Fibroblast of pulmonary artery (primary cell): ENCODE data around the gene CLDN7.

ENCODE experiments used
- DNase-seq: peaks from one replicate; pipeline ENCODE4 v3.0.0-alpha.2; 2010; ENCODE audit warnings: low read depth
- H3K4me3 ChIP-seq: replicated peaks from 2 replicates; pipeline ENCODE4 v1.5.1; 2011; ENCODE audit warnings: low read depth, mild to moderate bottlenecking, control low read depth, low read length, moderate library complexity
- CTCF ChIP-seq: IDR thresholded peaks from 2 replicates; pipeline ENCODE4 v1.5.1; 2011; ENCODE audit warnings: mild to moderate bottlenecking, control low read depth, low read length, inconsistent platforms; ENCODE audit errors: missing control alignments

CLDN7 gene

GRCh38 chr17:7236808-7237207 is 25.5 kb downstream of the CLDN7 start:
- no peak for DNase-seq
- peak overlapping the region; percentile 71 for H3K4me3 ChIP-seq
- no peak for TF ChIP-seq CTCF

GRCh38 chr17:7235693-7236665 is 26.3 kb downstream of the CLDN7 start:
- no peak for TF ChIP-seq CTCF
- peak; percentile 47 for DNase-seq
- H3K4me3 ChIP-seq = peak overlapping the region; percentile 91

- peak; percentile 96 for DNase-seq
- H3K4me3 ChIP-seq = peak within 1 kb of the TSS; percentile 91
- TF ChIP-seq CTCF = no peak
Measured at GRCh38 chr17:7234083-7234951, 28.0 kb downstream of the CLDN7 start, which contains the start of gene DVL2. Gene DVL2, minus strand, starts transcription at chr17:7234517. Its CDS starts 255 bp downstream, at chr17:7234262.

- TF ChIP-seq CTCF = no peak
- DNase-seq = no peak
Measured at GRCh38 chr17:7233701-7234082, 28.6 kb downstream of the CLDN7 start.

GRCh38 chr17:7232114-7232513 is 30.2 kb downstream of the CLDN7 start:
- H3K4me3 ChIP-seq = peak overlapping the region; percentile 91
- no peak for TF ChIP-seq CTCF
- no peak for DNase-seq

More at GRCh38 chr17:7233701-7234082, 28.6 kb downstream of the CLDN7 start:
- H3K4me3 ChIP-seq = peak overlapping the region; percentile 91

GRCh38 chr17:7229504-7229903 is 32.8 kb downstream of the CLDN7 start:
- no peak for DNase-seq
- TF ChIP-seq CTCF = no peak
- no peak overlapping the region for H3K4me3 ChIP-seq
